ENCODE measurements around the gene ACSM5.

The ACSM5 gene

GRCh38 chr16:20409398-20410120 is at the start of gene ACSM5:
ACSM5 (plus strand) TSS chr16:20409534; CDS start chr16:20411485, 1,951 bp downstream.
- H3K27me3 ChIP-seq, result no peaks in the 10 kb centered on the region
- no peak within 1 kb of the TSS for H3K4me3 ChIP-seq
- H3K4me2 ChIP-seq, result peak within 1 kb of the TSS in 5 of 11 experiments; percentile 22 to 77 (median 69); a peak in 10 of 22 replicates
- no peaks in the 10 kb centered on the region for H3K9me3 ChIP-seq (replicated peaks in 1 of 11)
- no peaks in the 10 kb centered on the region for H4K20me1 ChIP-seq
- peak within 1 kb of the TSS in 5 of 11 experiments; percentile 37 to 77 (median 72); a peak in 9 of 22 replicates for H3K9ac ChIP-seq
- H3K27ac ChIP-seq, result peak within 1 kb of the TSS in 6 of 11 experiments; percentile 36 to 89 (median 81); a peak in 12 of 22 replicates
- no peaks in the 10 kb centered on the region for H3K36me3 ChIP-seq
- peaks cover 0 to 33% (median 4%) of the 10 kb centered on the region in 10 experiments; a peak in 10 of 20 replicates for H3K4me1 ChIP-seq
- TF ChIP-seq Cebpa-rat (IDR thresholded peaks at IDR 0.05), result no peak

- TF ChIP-seq Cebpa-rat (IDR thresholded peaks at IDR 0.05), result no peak
- H4K20me1 ChIP-seq, result no peaks in the 10 kb centered on the region
- 0 out of 22 replicates have a peak, but pooled peaks cover 0 to 6% (median 0%) of the 10 kb centered on the region in 11 experiments for H3K9me3 ChIP-seq (replicated peaks in 1 of 11)
- no peaks in the 10 kb centered on the region for H3K36me3 ChIP-seq
- no peak overlapping the region for H3K4me3 ChIP-seq
- H3K9ac ChIP-seq, result no peak overlapping the region
- H3K4me2 ChIP-seq, result no peak overlapping the region
- no peaks in the 10 kb centered on the region for H3K4me1 ChIP-seq
- H3K27ac ChIP-seq, result no peak overlapping the region
- no peaks in the 10 kb centered on the region for H3K27me3 ChIP-seq
These were observed 49.3 kb upstream of the ACSM5 start for GRCh38 chr16:20359997-20360396.

- no peak overlapping the region for H3K4me2 ChIP-seq
These were observed 46.1 kb upstream of the ACSM5 start for GRCh38 chr16:20363191-20363590.

GRCh38 chr16:20364051-20364450 is 45.3 kb upstream of the ACSM5 start:
- Histone ChIP-seq H3K4me2 (no peak overlapping the region), H3K9me3 (replicated peaks in 1 of 11) (0 out of 22 replicates have a peak, but pooled peaks cover 0 to 6% (median 0%) of the 10 kb centered on the region in 11 experiments), H3K36me3 (no peaks in the 10 kb centered on the region), H4K20me1 (no peaks in the 10 kb centered on the region), H3K9ac (no peak overlapping the region), H3K4me1 (peaks cover 0 to 3% (median 0%) of the 10 kb centered on the region in 10 experiments; a peak in 1 of 20 replicates), H3K4me3 (no peak overlapping the region), H3K27me3 (no peaks in the 10 kb centered on the region), H3K27ac (no peak overlapping the region)
- no peak for TF ChIP-seq Cebpa-rat (IDR thresholded peaks at IDR 0.05)

More at GRCh38 chr16:20363191-20363590, 46.1 kb upstream of the ACSM5 start:
- H3K36me3 ChIP-seq, result no peaks in the 10 kb centered on the region
- 0 out of 22 replicates have a peak, but pooled peaks cover 0 to 6% (median 0%) of the 10 kb centered on the region in 11 experiments for H3K9me3 ChIP-seq (replicated peaks in 1 of 11)
- no peak for TF ChIP-seq Cebpa-rat (IDR thresholded peaks at IDR 0.05)
- no peaks in the 10 kb centered on the region for H3K27me3 ChIP-seq
- no peak overlapping the region for H3K9ac ChIP-seq
- H3K27ac ChIP-seq, result no peak overlapping the region
- H4K20me1 ChIP-seq, result no peaks in the 10 kb centered on the region
- H3K4me3 ChIP-seq, result no peak overlapping the region
- peaks cover 0 to 3% (median 0%) of the 10 kb centered on the region in 10 experiments; a peak in 1 of 20 replicates for H3K4me1 ChIP-seq

GRCh38 chr16:20369452-20370054 is 39.8 kb upstream of the ACSM5 start:
- no peaks in the 10 kb centered on the region for H3K9me3 ChIP-seq (replicated peaks in 1 of 11)
- no peak overlapping the region for H3K27ac ChIP-seq
- no peaks in the 10 kb centered on the region for H3K27me3 ChIP-seq
- peaks cover 0 to 3% (median 0%) of the 10 kb centered on the region in 10 experiments; a peak in 1 of 20 replicates for H3K4me1 ChIP-seq
- no peak overlapping the region for H3K4me3 ChIP-seq
- TF ChIP-seq Cebpa-rat (IDR thresholded peaks at IDR 0.05), result no peak
- H3K4me2 ChIP-seq, result no peak overlapping the region
- no peaks in the 10 kb centered on the region for H4K20me1 ChIP-seq
- H3K9ac ChIP-seq, result no peak overlapping the region
- H3K36me3 ChIP-seq, result no peaks in the 10 kb centered on the region

- H3K36me3 ChIP-seq, result no peaks in the 10 kb centered on the region
- no peak overlapping the region for H3K9ac ChIP-seq
- H4K20me1 ChIP-seq, result no peaks in the 10 kb centered on the region
- no peak for TF ChIP-seq Cebpa-rat (IDR thresholded peaks at IDR 0.05)
- H3K4me3 ChIP-seq, result no peak overlapping the region
- H3K27ac ChIP-seq, result no peak overlapping the region
- no peak overlapping the region for H3K4me2 ChIP-seq
- H3K27me3 ChIP-seq, result no peaks in the 10 kb centered on the region
- no peaks in the 10 kb centered on the region for H3K4me1 ChIP-seq
- no peaks in the 10 kb centered on the region for H3K9me3 ChIP-seq (replicated peaks in 1 of 11)
These were observed 36.6 kb upstream of the ACSM5 start for GRCh38 chr16:20372701-20373100.

GRCh38 chr16:20377181-20377580 is 32.2 kb upstream of the ACSM5 start:
- Histone ChIP-seq H3K27me3 (no peaks in the 10 kb centered on the region), H3K36me3 (no peaks in the 10 kb centered on the region), H3K4me1 (no peaks in the 10 kb centered on the region), H3K9ac (no peak overlapping the region), H4K20me1 (no peaks in the 10 kb centered on the region), H3K4me3 (no peak overlapping the region), H3K27ac (no peak overlapping the region), H3K9me3 (replicated peaks in 1 of 11) (no peaks in the 10 kb centered on the region), H3K4me2 (no peak overlapping the region)
- no peak for TF ChIP-seq Cebpa-rat (IDR thresholded peaks at IDR 0.05)

- Histone ChIP-seq H3K4me1 (peaks cover 0 to 4% (median 0%) of the 10 kb centered on the region in 10 experiments; a peak in 1 of 20 replicates), H4K20me1 (no peaks in the 10 kb centered on the region; a peak in 1 of 22 replicates), H3K27ac (no peak overlapping the region), H3K27me3 (no peaks in the 10 kb centered on the region), H3K9ac (no peak overlapping the region), H3K4me2 (no peak overlapping the region), H3K36me3 (no peaks in the 10 kb centered on the region), H3K4me3 (no peak overlapping the region), H3K9me3 (replicated peaks in 1 of 11) (no peaks in the 10 kb centered on the region)
- no peak for TF ChIP-seq Cebpa-rat (IDR thresholded peaks at IDR 0.05)
These were observed 28.6 kb upstream of the ACSM5 start for GRCh38 chr16:20380782-20381181.

- no peaks in the 10 kb centered on the region for H3K27me3 ChIP-seq
- H3K9ac ChIP-seq, result no peak overlapping the region
- no peak overlapping the region for H3K4me2 ChIP-seq
- H3K36me3 ChIP-seq, result no peaks in the 10 kb centered on the region
- peaks cover 0 to 4% (median 0%) of the 10 kb centered on the region in 10 experiments; a peak in 1 of 20 replicates for H3K4me1 ChIP-seq
- H3K9me3 ChIP-seq (replicated peaks in 1 of 11), result no peaks in the 10 kb centered on the region
- no peaks in the 10 kb centered on the region; a peak in 1 of 22 replicates for H4K20me1 ChIP-seq
- no peak overlapping the region for H3K27ac ChIP-seq
- no peak for TF ChIP-seq Cebpa-rat (IDR thresholded peaks at IDR 0.05)
- no peak overlapping the region for H3K4me3 ChIP-seq
These were observed 27.0 kb upstream of the ACSM5 start for GRCh38 chr16:20382202-20382948.
